ENCODE results near the gene MORC1.

Gene MORC1

GRCh38 chr3:109026821-109027220 lies 91.1 kb downstream of the MORC1 start:
- no peak for TF ChIP-seq ZFX (IDR thresholded peaks at IDR 0.05; ENCODE audit: borderline replicate concordance)
- TF ChIP-seq CTCF (IDR thresholded peaks at IDR 0.05) = no peak
- no peak overlapping the region for H3K27ac ChIP-seq

DNA sequence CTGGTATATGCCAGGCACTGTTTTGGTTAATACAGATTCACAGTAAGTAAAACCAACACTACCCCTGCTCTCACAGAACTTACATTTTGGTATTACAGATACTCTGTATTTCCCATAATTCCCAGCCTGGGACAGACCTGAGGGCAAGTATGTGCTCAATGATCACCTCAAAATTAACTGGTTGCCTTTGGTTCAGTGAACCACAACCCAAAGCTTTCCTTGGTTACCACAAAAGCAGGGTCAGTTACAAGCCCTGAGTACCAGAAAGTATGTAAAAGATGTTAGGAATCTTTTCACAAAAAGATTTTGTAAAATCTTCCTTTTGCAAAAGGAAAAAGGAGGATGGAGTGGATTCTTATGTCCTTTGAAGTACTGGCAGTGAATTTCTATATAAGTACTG lies 92.0 kb downstream of the MORC1 start:
- TF ChIP-seq CTCF (IDR thresholded peaks at IDR 0.05) = no peak
- no peak overlapping the region for H3K27ac ChIP-seq

- H3K27ac ChIP-seq = no peak overlapping the region
- TF ChIP-seq CTCF (IDR thresholded peaks at IDR 0.05) = peak; percentile 87
- TF ChIP-seq ZFX (IDR thresholded peaks at IDR 0.05; ENCODE audit: borderline replicate concordance) = no peak
Measured at GRCh38 chr3:109023656-109024254, 94.2 kb downstream of the MORC1 start.

DNA sequence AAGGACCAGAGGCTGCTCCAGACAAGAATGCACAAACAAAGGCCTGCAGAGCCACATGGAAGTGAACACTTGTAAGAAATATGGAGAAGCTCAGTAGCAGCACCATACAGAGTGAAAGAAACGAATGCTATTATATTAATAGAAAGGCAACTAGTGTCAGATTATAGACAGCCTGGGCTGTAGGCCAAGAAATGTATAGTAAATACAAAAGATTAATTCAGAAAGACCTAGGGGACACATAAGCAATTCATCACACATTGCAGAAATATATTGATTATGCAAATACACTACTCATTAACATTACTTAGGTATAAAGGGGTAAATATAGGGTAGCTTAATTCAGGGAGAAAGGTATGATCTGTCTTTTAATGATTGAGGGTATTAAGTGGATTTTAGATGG lies 94.8 kb downstream of the MORC1 start:
- TF ChIP-seq ZFX (IDR thresholded peaks at IDR 0.05; ENCODE audit: borderline replicate concordance) (no peak), CTCF (IDR thresholded peaks at IDR 0.05) (no peak)
- no peak overlapping the region for H3K27ac ChIP-seq

- TF ChIP-seq CTCF (IDR thresholded peaks at IDR 0.05) (no peak), ZFX (IDR thresholded peaks at IDR 0.05; ENCODE audit: borderline replicate concordance) (no peak)
- H3K27ac ChIP-seq = no peak overlapping the region
Measured at GRCh38 chr3:109021556-109021955, 96.4 kb downstream of the MORC1 start.

- no peak for TF ChIP-seq CTCF (IDR thresholded peaks at IDR 0.05)
- no peak for TF ChIP-seq ZFX (IDR thresholded peaks at IDR 0.05; ENCODE audit: borderline replicate concordance)
- no peak overlapping the region for H3K27ac ChIP-seq
Measured at GRCh38 chr3:109018828-109019227, 99.1 kb downstream of the MORC1 start.

- TF ChIP-seq CTCF (IDR thresholded peaks at IDR 0.05) (no peak), ZFX (IDR thresholded peaks at IDR 0.05; ENCODE audit: borderline replicate concordance) (no peak)
- no peak overlapping the region for H3K27ac ChIP-seq
Measured at GRCh38 chr3:109005443-109005842, 112.5 kb downstream of the MORC1 start.

Measured in 22Rv1 (cell line).